Stomach (tissue), 4 donors: Measurements from ENCODE around the gene MDFIC.

Source experiments
- CTCF ChIP-seq, 7 experiments: fragments of 450-650 bp in 4 of 7; fragments of 200-600 bp in 3 of 7; sonication (generic) in 3 of 7; IDR thresholded peaks; one replicate each; pipeline ENCODE4 v1.5.1; 2016 to 2019; ENCODE audit warnings: antibody characterized with exemption in 7 of 7, control low read depth in 2 of 7, mild to moderate bottlenecking in 1 of 7
- EP300 ChIP-seq: sonication (generic); formaldehyde crosslinking; IDR thresholded peaks from one replicate; pipeline ENCODE4 v1.6.1; 2017; ENCODE audit warnings: antibody characterized with exemption
- POLR2A ChIP-seq, 4 donors: fragments of 450-650 bp; IDR thresholded peaks; one replicate each; pipeline ENCODE4 v1.6.1; 2016; ENCODE audit warnings: antibody characterized with exemption in 4 of 4, control low read depth in 2 of 4, mild to moderate bottlenecking in 1 of 4, moderate library complexity in 1 of 4

- TF ChIP-seq CTCF (IDR thresholded peaks at IDR 0.05): no peak
- no peak for TF ChIP-seq EP300
- no peak for TF ChIP-seq POLR2A (IDR thresholded peaks at IDR 0.05)
These were observed 102.4 kb downstream of the MDFIC start for GRCh38 chr7:115024276-115024675.
